ENCODE measurements around the gene RGP1.

Gene RGP1

DNA sequence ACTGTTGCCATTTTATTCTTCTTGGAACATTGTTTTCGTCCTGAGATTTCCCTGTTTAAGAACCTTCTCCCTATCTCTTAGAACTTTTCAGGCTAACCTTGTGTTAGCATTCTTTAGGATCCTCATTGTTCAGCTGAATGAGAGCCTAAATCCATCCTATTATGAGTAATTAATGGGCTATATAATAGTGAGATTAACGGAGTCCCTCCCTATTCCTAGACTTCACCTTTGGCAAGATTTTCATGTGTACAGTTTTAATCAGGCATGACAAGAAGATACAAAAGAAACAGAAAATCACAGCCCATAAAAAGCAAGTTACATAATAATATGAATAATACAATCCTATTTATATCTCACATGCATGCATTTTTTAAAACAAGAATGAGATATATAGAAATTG, 14.1 kb downstream of the RGP1 start:
- Mint-ChIP-seq H3K27me3 (ENCODE audit: low read depth) (no peaks in the 10 kb centered on the region), H3K4me1 (ENCODE audit: low read depth) (peaks cover 13% of the 10 kb centered on the region), H3K27ac (no peak overlapping the region), H3K36me3 (ENCODE audit: low read depth) (peaks cover 5% of the 10 kb centered on the region), H3K4me3 (no peak overlapping the region), H3K9me3 (no peaks in the 10 kb centered on the region)

- H3K36me3 Mint-ChIP-seq (ENCODE audit: low read depth) = peaks cover 5% of the 10 kb centered on the region
- no peaks in the 10 kb centered on the region for H3K9me3 Mint-ChIP-seq
- H3K4me3 Mint-ChIP-seq = no peak overlapping the region
- no peaks in the 10 kb centered on the region for H3K27me3 Mint-ChIP-seq (ENCODE audit: low read depth)
- no peak overlapping the region for H3K27ac Mint-ChIP-seq
- peaks cover 9% of the 10 kb centered on the region for H3K4me1 Mint-ChIP-seq (ENCODE audit: low read depth)
Observed at GRCh38 chr9:35763803-35764202, 14.7 kb downstream of the RGP1 start.

DNA sequence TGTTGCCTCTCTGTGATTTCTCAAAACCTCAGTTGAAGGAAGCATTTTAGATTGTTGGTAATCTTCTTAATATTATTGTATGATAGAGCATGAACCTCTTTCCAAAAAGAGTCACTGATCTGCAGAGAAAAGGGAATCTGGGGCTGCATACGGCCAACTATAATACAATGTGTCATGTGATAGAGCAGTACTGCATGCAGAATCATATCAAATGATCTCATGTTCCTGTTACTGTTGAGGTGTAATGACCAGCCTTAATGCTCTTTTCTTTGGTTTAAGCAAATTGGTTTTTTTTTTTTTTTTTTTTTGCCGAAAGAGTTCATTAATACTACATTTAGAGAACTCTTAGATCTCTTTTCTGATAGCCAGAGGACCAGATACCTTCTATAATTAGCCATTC, 17.9 kb downstream of the RGP1 start:
- H3K27ac Mint-ChIP-seq = no peak overlapping the region
- H3K4me1 Mint-ChIP-seq (ENCODE audit: low read depth) = no peaks in the 10 kb centered on the region
- no peaks in the 10 kb centered on the region for H3K27me3 Mint-ChIP-seq (ENCODE audit: low read depth)
- no peaks in the 10 kb centered on the region for H3K9me3 Mint-ChIP-seq
- H3K36me3 Mint-ChIP-seq (ENCODE audit: low read depth) = peaks cover 3% of the 10 kb centered on the region
- H3K4me3 Mint-ChIP-seq = no peak overlapping the region

DNA sequence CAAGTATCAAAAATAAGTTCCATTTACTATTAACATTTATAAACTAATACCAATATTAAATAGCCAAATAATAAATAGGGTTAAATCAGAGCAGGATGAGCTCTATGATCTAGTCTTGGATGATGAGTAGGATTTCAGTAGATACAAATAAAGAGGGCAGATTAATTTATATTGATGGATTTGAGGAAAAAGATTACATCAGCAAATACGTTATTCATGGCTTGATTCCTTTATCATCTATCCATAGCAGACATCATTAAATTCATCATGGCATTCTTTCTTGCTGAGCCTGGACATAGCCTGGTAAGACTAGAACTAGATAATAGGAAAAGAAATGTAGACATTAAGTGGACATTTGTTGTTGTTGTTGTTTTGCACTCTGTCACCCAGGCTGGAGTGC, 18.4 kb downstream of the RGP1 start:
- no peak overlapping the region for H3K4me3 Mint-ChIP-seq
- no peaks in the 10 kb centered on the region for H3K4me1 Mint-ChIP-seq (ENCODE audit: low read depth)
- H3K36me3 Mint-ChIP-seq (ENCODE audit: low read depth) = peaks cover 3% of the 10 kb centered on the region
- H3K9me3 Mint-ChIP-seq = no peaks in the 10 kb centered on the region
- no peak overlapping the region for H3K27ac Mint-ChIP-seq
- no peaks in the 10 kb centered on the region for H3K27me3 Mint-ChIP-seq (ENCODE audit: low read depth)

- no peaks in the 10 kb centered on the region for H3K4me1 Mint-ChIP-seq (ENCODE audit: low read depth)
- H3K4me3 Mint-ChIP-seq = no peak overlapping the region
- no peak overlapping the region for H3K27ac Mint-ChIP-seq
- peaks cover 1% of the 10 kb centered on the region for H3K36me3 Mint-ChIP-seq (ENCODE audit: low read depth)
- no peaks in the 10 kb centered on the region for H3K9me3 Mint-ChIP-seq
- H3K27me3 Mint-ChIP-seq (ENCODE audit: low read depth) = no peaks in the 10 kb centered on the region
Observed at GRCh38 chr9:35769763-35770162, 20.7 kb downstream of the RGP1 start.

DNA sequence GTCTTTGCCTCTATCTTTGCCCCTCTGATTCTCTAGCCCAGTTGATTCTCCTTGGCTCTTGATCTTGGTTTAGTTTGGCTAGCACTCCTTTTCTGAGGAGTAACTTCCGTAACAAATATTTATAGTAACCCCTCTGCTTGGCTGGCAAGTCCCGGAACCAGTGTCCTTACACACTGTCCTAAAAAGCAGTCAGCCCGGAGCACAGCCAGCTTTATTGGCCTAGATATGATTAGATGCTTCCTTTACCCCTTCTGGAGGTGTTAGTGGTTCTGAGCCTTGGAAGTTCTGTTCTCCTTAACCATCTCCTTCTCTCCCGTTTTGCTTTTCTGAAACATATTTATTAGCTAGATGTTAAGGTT, 22.0 kb downstream of the RGP1 start:
- no peaks in the 10 kb centered on the region for H3K27me3 Mint-ChIP-seq (ENCODE audit: low read depth)
- H3K9me3 Mint-ChIP-seq = no peaks in the 10 kb centered on the region
- no peak overlapping the region for H3K4me3 Mint-ChIP-seq
- H3K4me1 Mint-ChIP-seq (ENCODE audit: low read depth) = no peaks in the 10 kb centered on the region
- H3K36me3 Mint-ChIP-seq (ENCODE audit: low read depth) = peaks cover 1% of the 10 kb centered on the region
- no peak overlapping the region for H3K27ac Mint-ChIP-seq

DNA sequence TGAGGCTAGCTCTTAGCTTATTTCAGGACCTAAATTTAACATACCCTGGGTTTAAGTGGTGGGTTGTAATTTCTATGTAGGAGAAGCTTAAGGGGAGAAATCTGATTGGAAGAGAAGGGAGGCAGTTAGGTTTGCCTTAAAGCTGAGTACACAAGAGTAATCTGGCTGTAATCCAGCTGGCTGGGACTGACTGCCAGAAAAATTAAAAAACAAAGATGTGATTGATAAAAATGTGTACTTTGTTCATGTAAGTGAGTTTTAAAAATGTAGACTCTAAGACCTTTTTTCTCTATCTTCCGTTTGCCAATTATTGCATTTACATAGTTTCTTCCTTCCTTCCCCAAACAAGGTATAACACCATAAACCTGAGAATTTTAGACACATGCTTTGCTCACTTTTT, 22.4 kb downstream of the RGP1 start:
- Mint-ChIP-seq H3K9me3 (no peaks in the 10 kb centered on the region), H3K27ac (no peak overlapping the region), H3K36me3 (ENCODE audit: low read depth) (no peaks in the 10 kb centered on the region), H3K27me3 (ENCODE audit: low read depth) (no peaks in the 10 kb centered on the region), H3K4me3 (no peak overlapping the region), H3K4me1 (ENCODE audit: low read depth) (no peaks in the 10 kb centered on the region)

GRCh38 chr9:35771943-35772342, 22.9 kb downstream of the RGP1 start:
- Mint-ChIP-seq H3K27ac (no peak overlapping the region), H3K4me1 (ENCODE audit: low read depth) (no peaks in the 10 kb centered on the region)

DNA sequence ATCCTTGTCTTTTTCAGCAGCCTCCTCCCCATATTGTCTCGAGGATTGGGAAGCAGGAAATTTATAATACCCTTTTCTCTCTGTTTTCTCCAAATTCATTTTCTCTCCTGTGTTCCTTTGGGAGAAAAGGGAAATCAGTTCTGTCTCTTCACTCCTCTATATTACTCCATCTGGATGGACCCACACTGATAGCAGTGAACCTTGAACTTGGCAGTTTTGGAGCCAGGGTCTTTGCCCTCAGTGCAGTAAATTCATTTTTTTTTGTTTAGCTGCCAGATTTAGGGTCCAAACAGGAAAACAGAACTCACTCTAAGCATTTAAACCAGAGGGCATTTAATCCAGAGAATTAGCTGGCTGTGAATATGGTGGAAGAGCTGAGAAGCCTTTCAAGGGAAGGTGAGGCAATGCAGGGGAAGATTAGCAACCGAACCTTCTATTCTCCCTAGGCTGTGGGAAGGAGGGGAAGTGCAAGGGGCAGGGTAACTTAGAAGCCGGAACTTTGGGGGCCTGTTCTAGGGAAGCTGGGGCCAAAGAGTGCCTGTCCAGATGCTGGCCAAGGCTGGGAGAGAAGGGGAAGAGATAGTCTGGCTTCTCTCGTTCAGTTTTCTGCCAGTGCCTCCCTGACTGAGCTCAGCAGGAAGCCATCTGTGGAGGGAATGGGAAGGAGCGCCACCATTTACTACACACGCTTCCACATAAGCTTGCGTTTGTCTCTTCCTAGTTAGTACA, 26.0 kb downstream of the RGP1 start:
- no peaks in the 10 kb centered on the region for H3K4me1 Mint-ChIP-seq (ENCODE audit: low read depth)
- H3K27me3 Mint-ChIP-seq (ENCODE audit: low read depth) = no peaks in the 10 kb centered on the region
- H3K9me3 Mint-ChIP-seq = no peaks in the 10 kb centered on the region
- peaks cover 6% of the 10 kb centered on the region for H3K36me3 Mint-ChIP-seq (ENCODE audit: low read depth)
- H3K27ac Mint-ChIP-seq = no peak overlapping the region
- no peak overlapping the region for H3K4me3 Mint-ChIP-seq

More at GRCh38 chr9:35771943-35772342, 22.9 kb downstream of the RGP1 start:
- no peaks in the 10 kb centered on the region for H3K27me3 Mint-ChIP-seq (ENCODE audit: low read depth)
- H3K4me3 Mint-ChIP-seq = no peak overlapping the region
- no peaks in the 10 kb centered on the region for H3K36me3 Mint-ChIP-seq (ENCODE audit: low read depth)
- H3K9me3 Mint-ChIP-seq = no peaks in the 10 kb centered on the region

- Mint-ChIP-seq H3K4me1 (ENCODE audit: low read depth) (no peaks in the 10 kb centered on the region), H3K4me3 (no peak overlapping the region), H3K27ac (no peak overlapping the region), H3K9me3 (no peaks in the 10 kb centered on the region), H3K36me3 (ENCODE audit: low read depth) (peaks cover 8% of the 10 kb centered on the region), H3K27me3 (ENCODE audit: low read depth) (no peaks in the 10 kb centered on the region)
Observed at GRCh38 chr9:35776018-35776417, 26.9 kb downstream of the RGP1 start.

- peaks cover 12% of the 10 kb centered on the region for H3K36me3 Mint-ChIP-seq (ENCODE audit: low read depth)
- H3K27me3 Mint-ChIP-seq (ENCODE audit: low read depth) = no peaks in the 10 kb centered on the region
- H3K27ac Mint-ChIP-seq = no peak overlapping the region
- no peaks in the 10 kb centered on the region for H3K9me3 Mint-ChIP-seq
- H3K4me3 Mint-ChIP-seq = no peak overlapping the region
- H3K4me1 Mint-ChIP-seq (ENCODE audit: low read depth) = no peaks in the 10 kb centered on the region
Observed at GRCh38 chr9:35778496-35778895, 29.4 kb downstream of the RGP1 start.

- Mint-ChIP-seq H3K4me3 (no peak overlapping the region), H3K9me3 (no peaks in the 10 kb centered on the region), H3K27me3 (ENCODE audit: low read depth) (no peaks in the 10 kb centered on the region), H3K36me3 (ENCODE audit: low read depth) (peaks cover 24% of the 10 kb centered on the region), H3K4me1 (ENCODE audit: low read depth) (no peaks in the 10 kb centered on the region), H3K27ac (no peak overlapping the region)
Observed at GRCh38 chr9:35781066-35781465, 32.0 kb downstream of the RGP1 start.

GRCh38 chr9:35783418-35783817, 34.3 kb downstream of the RGP1 start:
- Mint-ChIP-seq H3K4me1 (ENCODE audit: low read depth) (no peaks in the 10 kb centered on the region), H3K27ac (no peak overlapping the region), H3K4me3 (no peak overlapping the region), H3K36me3 (ENCODE audit: low read depth) (peaks cover 22% of the 10 kb centered on the region), H3K27me3 (ENCODE audit: low read depth) (no peaks in the 10 kb centered on the region), H3K9me3 (no peaks in the 10 kb centered on the region)

GRCh38 chr9:35789541-35789940, 40.5 kb downstream of the RGP1 start:
- H3K4me1 Mint-ChIP-seq (ENCODE audit: low read depth) = peaks cover 8% of the 10 kb centered on the region
- peaks cover 13% of the 10 kb centered on the region for H3K36me3 Mint-ChIP-seq (ENCODE audit: low read depth)
- no peak overlapping the region for H3K4me3 Mint-ChIP-seq
- H3K27ac Mint-ChIP-seq = no peak overlapping the region
- H3K9me3 Mint-ChIP-seq = no peaks in the 10 kb centered on the region
- no peaks in the 10 kb centered on the region for H3K27me3 Mint-ChIP-seq (ENCODE audit: low read depth)

DNA sequence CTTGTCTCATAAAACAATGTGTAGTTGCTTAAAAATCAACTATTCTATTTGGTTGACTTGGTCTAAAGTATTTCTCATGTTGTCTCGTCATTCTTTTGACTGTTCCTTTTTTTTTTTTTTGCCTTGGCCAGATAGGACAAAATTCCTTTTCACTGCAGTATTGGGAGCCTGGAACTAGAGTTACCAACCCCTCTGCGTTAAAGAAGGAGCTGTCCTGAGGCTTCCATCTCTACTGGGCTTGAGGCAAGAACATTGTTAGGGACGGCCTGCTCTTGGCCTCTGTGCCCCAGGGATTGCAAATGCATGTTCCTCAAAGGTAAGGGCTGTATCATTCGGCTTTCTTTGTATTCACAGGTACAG, 40.9 kb downstream of the RGP1 start:
- H3K4me1 Mint-ChIP-seq (ENCODE audit: low read depth) = peaks cover 10% of the 10 kb centered on the region
- peaks cover 11% of the 10 kb centered on the region for H3K36me3 Mint-ChIP-seq (ENCODE audit: low read depth)
- H3K27me3 Mint-ChIP-seq (ENCODE audit: low read depth) = no peaks in the 10 kb centered on the region
- H3K27ac Mint-ChIP-seq = no peak overlapping the region
- no peaks in the 10 kb centered on the region for H3K9me3 Mint-ChIP-seq
- no peak overlapping the region for H3K4me3 Mint-ChIP-seq

Data from T-helper 1 cell treated with Interleukin-12 subunit alpha and Interleukin-12 subunit beta and Interleukin-4 antibody, amounts not matched to agents 30 μg/mL and 1 μg/mL, for 36 hours (primary cell).